ENCODE data around the gene NAT9.
A peak's percentile ranks its signal among the peaks of the same experiment; 100 is the strongest.

Gene NAT9

DNA sequence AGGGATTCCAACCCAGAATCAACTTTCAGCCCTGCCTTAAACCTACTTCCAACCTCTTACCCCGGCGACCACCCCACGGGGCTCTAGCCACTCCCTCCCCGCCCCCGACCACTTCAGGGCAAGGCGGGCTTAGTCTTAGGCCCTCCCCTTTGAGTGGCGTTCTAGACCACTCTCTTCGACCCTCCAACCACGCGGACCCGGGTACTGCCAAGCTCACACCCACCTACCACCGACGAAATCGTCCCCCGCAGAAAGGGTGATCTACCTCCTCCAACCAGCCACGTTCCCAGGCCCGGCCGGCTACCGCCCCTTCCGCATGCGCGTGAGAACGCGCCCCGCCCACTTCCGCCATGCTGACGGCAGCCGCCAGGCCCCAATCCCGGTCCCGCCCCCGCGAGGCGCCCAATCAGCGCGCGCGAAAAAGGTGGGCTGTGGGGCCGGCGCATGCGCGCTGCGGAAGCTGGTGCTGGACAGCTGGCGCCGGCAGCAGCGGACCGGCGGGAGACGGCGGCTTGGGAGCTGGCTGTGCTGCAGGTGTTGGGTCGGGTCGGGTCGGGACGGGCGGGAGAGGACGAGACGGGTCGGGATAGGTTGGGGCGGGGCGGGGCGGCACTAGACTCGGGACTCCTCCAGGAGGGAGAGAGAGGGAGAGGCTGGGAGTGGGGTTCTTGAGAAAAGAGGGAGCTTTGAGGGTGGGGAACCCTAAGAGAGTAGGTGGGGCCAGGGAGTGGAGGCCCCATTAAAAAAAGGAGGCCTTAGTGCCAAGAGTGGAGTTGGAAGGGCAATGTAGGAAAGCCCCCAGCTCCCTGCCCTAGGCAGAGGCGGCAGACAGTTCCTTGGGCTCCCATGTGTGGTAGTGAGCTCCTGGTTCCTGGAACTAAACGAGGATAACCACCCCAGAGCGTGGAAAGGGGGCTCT, at the start of gene NAT9:
Gene NAT9, minus strand, starts transcription at position 302 of the 919 bp plus-strand sequence. CDS start 647 bp downstream, outside the sequence.
- DNase-seq (ENCODE audit: low read depth in 2 of 2) = peak; percentile 98 to 99

DNA sequence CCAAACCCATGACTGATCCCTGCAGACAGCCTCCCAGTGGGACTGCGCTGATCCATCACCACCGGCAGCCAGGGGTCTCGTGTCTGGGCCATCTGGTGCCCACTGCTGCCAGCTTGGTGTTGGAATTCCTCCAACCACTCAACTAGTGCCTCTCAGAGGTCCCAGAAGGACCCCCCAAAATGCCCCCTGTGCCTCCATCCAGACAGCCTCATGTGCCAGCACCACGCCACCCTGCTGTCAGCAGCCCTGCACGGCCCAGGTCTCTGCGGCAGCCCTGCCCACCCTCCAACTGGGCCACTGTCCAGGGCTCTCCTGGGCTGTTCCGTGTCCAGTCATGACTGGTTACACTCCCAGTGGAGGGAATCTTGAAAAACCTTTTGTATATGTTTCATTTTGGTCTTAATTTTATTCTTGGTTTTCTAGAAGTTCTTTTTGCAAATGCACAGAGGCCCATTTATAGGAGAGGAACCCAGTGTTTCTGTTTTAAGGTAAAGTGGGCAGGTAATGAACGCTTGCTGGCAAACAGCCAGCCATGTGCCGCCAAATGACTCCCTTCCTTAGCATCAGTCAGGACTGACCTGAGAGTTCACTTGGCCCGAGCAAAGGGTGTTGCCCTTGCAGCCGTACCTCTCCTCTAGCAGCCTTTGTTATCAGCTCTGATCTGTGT, 48.9 kb upstream of the NAT9 start:
- DNase-seq (ENCODE audit: low read depth in 2 of 2) = no peak

GRCh38 chr17:74822939-74823367, 46.8 kb upstream of the NAT9 start:
- no peak for DNase-seq (ENCODE audit: low read depth in 2 of 2)

- DNase-seq (ENCODE audit: low read depth in 2 of 2) = no peak
These were observed 46.3 kb upstream of the NAT9 start for GRCh38 chr17:74822335-74822938.

- no peak for DNase-seq (ENCODE audit: low read depth in 2 of 2)
These were observed 45.6 kb upstream of the NAT9 start for GRCh38 chr17:74821655-74822334.

DNA sequence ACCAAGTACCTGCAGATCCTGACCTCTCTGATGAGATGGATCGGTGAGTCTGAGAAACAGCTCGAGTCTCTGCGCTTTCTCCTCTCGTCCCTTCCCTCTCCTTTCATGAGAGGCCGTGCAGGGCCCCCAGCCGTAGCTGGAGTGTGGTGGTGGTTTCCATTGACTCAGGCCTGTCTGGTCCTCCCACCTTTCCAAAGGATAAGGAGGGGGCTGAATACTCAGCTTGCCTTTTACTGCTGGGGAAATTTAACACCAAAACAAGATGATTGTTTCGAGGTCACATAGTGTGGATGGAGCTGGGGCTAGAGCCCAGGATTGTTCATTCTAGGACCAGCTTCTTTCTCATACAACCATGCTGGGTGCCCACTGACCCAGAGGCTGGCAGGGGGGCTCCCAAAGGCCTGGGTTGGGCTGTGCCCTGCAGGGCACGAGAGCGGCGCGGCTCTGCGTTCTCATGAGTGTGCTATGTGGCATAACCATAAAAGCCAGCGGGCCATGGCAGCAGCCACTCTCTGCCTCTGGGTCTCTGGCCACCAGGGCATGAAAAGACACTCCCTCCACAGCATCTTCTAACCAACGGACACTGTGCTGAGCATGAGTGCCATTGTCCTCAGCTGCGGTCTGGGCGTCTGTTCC, 43.8 kb upstream of the NAT9 start:
- no peak for DNase-seq (ENCODE audit: low read depth in 2 of 2)

DNA sequence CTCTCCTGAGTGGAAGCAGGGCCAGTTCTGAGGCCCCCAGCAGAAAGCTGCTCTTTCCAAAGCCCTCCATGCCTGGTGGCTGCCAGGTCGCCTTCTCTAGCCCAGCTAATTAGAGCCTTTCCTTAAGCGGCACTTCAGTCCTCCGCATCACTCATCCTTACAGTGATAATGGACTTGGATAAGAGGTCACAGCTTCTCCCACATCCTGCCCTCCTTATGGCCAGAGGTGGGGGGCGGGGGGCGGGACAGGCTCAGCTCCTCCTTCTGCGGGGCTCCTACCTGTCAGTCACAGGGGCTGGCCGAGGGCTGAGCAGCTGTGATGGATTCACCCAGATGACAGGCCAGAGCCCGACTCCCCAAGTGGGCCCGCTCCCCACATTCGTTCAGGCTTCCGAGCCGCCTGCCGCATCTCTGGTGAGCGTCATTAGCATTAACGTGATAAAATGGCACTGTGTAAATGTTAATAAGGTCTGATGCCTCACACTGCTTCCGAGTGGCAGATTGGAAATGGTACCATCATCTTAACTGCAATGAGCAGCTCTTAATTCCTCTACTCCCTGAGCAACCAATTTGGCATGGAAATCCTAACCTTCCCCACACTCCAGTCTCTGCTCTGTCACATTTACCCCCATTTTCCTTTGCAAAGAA, 42.3 kb upstream of the NAT9 start:
- DNase-seq (ENCODE audit: low read depth in 2 of 2) = no peak

- no peak for DNase-seq (ENCODE audit: low read depth in 2 of 2)
These were observed 40.9 kb upstream of the NAT9 start for GRCh38 chr17:74816905-74817620.

GRCh38 chr17:74815550-74816370, 39.6 kb upstream of the NAT9 start:
- DNase-seq (ENCODE audit: low read depth in 2 of 2) = no peak

DNA sequence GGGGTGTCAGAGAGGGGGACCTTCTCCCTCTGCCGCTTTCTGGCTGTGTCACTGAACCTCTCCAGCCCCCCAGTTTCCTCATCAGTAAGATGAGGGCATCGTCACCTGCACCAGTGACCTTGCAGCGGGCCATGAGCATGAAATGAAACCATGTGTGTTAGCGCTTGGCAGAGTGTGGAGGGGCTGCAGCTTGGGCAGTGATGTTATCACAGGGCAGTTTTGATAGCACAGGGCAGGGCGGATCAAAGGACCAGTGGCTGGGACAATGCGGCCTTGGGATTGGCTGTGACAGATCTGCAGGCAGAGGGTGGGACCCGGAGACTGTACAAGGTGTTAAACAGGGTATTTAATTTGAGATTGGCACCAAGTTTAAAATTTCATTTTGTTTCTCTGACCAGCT, 38.9 kb upstream of the NAT9 start:
- DNase-seq (ENCODE audit: low read depth in 2 of 2) = no peak

DNA sequence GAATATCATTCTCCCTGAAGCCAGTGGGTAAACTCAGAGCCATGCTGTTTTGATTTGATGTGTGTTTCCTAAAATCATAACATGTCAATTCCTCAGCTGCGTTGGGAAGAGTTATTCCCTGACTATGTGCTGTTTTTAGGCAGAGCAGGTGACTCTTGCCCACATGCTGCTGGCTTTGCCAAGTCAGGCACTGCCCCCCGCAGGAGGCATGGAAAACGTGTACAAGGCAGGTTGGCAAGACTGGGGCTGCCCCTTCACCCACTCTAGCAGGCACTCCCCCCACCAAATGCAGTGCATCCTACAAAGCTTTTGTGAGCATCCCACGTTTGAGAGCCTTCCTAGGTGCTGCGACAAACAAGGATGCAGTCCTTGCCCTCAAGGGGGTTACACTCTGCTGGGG, 38.3 kb upstream of the NAT9 start:
- no peak for DNase-seq (ENCODE audit: low read depth in 2 of 2)

- DNase-seq (ENCODE audit: low read depth in 2 of 2) = no peak
These were observed 36.2 kb upstream of the NAT9 start for GRCh38 chr17:74812109-74813009.

- DNase-seq (ENCODE audit: low read depth in 2 of 2) = no peak
These were observed 34.7 kb upstream of the NAT9 start for GRCh38 chr17:74810699-74811485.

DNA sequence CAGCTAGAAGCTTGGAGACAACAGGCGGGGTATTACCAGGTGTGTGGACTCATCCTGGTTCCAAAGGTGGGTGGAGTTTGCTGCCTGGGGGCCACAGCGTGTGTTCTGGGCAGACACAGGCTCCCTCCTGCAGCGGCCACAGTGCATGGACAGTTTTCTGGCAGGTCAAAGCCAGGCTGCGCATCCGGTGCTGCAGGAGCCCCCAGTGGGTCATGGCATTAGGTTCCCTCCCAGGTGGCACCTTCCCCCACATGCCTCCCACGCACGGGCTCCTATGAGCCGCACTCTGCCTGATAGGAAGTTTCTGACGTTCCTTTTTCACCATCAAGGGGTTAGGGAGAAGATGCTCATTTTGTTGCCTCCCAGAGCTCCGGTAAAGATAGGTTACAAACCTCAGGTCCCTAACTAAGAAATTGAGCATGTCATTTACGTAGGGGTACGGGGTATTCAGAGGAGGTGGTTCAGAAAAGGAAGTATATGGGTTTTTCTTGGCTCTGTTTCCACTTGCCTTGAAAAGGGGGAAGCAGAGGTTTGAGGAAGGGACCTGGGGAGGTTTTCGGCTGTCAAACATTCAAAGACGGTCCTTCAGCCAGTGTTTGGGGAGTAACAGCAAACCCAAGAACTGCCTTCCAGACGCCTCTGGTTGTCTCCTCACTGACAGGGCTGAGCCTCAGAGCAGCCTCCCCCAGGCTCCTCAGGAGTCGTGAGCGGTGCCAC, 32.7 kb upstream of the NAT9 start:
- DNase-seq (ENCODE audit: low read depth in 2 of 2) = no peak

DNA sequence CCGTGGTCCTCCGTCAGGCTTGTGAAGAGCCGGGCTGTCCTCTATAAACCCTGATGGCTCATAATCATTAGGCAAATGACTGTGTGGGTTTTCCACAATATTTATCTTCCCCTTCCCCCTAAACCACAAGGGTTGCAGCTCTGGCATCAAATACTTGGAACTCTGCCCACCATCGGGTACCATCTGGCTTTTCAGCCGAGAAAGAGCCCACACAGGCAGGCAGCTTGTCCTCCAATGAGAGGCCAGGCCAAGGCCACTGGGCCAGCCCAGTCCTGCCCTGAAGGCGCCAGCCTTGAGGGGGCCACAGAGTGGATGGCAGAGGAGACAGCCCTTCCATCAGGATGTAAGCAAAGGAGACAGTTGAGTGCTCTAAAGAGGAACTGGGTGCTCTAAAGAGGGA, 31.8 kb upstream of the NAT9 start:
- DNase-seq (ENCODE audit: low read depth in 2 of 2) = no peak

DNA sequence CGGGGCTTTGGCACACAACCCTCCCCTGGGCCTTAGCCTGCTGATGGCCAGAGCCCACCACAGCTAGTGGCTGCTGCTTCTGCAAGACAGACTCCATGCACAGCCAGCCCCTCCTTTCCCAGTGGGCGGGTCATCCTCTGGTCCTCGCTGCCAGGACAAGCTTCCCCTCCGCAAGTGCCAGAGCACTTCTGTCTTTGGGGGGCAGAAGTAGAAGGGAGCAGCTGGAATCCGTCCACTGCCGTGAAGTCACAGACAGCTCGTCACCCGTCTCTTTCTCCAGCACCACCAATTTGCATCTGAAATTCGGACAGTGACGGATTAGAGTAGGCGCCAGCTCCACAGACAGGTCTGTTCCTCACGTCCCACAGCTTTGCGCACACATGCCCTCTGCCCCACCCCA, 31.3 kb upstream of the NAT9 start:
- DNase-seq (ENCODE audit: low read depth in 2 of 2) = no peak

DNA sequence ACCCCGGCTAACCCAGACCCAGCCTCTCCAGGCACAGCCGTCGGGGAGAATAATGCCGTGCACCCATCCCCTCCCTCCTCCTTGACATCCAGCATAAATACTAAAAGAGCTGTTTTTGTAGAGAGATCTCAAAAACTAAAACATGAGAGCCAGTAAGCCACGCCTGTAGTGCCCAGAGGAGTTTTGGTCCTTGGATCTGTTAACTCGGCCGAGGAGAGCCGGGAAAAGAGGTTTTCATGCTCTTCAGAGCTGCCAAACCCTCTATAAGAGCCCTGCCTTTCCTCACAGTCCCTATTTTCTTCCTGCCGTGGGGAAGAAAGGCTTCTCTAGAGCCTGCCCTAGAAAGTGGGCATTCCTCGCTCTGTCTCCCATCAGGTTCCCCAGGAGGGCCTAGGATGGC, 30.2 kb upstream of the NAT9 start:
- DNase-seq (ENCODE audit: low read depth in 2 of 2) = no peak

Measured in stimulated activated CD8-positive, alpha-beta memory T cell treated with anti-CD3 and anti-CD28 coated beads, Interleukin-2, amount 100 ng/mL, for 1 hour (primary cell).